K562 (cell line): ENCODE results near the gene FES. TPM values are rescaled to one million over a fixed set of nuclear protein-coding genes. Genes with fewer than 3 reads are reported as not detected.

Experiments
- ATAC-seq: fragments of 200-7000 bp; cut with Tn5 transposase; 3 replicates; pipeline ENCODE4 v1.9.1; 2020; ENCODE audit warnings: moderate library complexity
- BruUV-seq: library from RNA; stranded (reverse); fragments of 400-500 nt; replicated peaks from 2 replicates; lab custom pipeline; 2021; lab: Mats Ljungman, UMichigan
- CTCF ChIA-PET: fragments of 300-600 bp; formaldehyde crosslinking; extraction: SDS; loops from one replicate; lab custom pipeline; 2021; ENCODE audit warnings: low intra/inter-chr PET ratio; lab: Yijun Ruan, JAX
- POLR2A ChIA-PET: fragments of 300-600, 350-650 bp; sonication (Branson Sonifier 250); formaldehyde crosslinking; extraction: SDS; loops from one replicate; lab custom pipeline; 2021; ENCODE audit warnings: antibody characterized with exemption, inconsistent platforms; lab: Yijun Ruan, JAX
- DNase-seq, 4 experiments: peaks; one replicate each; pipeline versions ENCODE4 v3.0.0 to v3.0.0-alpha.2; 2011 to 2018; ENCODE audit warnings: low spot score in 3 of 4, mixed read lengths in 3 of 4; ENCODE audit errors: extremely low read depth in 1 of 4
- FAIRE-seq: peaks from 2 replicates; lab custom pipeline; 2011; peaks lifted over from hg19 to GRCh38; lab: Jason Lieb, UNC
- H2AFZ ChIP-seq: 2 replicates; pipeline ENCODE4 v1.6.0; 2011; ENCODE audit warnings: low read depth, low read length, control low read depth, inconsistent platforms
- H3K27ac ChIP-seq: fragments of 200-600 bp; 3 replicates; pipeline ENCODE4 v1.8.0; 2011; ENCODE audit warnings: low read depth, mild to moderate bottlenecking, control low read depth, inconsistent platforms, low read length, moderate library complexity, mixed read lengths; ENCODE audit errors: extremely low read depth
- H3K27me3 ChIP-seq, 2 experiments: fragments of 300-600 bp in 1 of 2; 2 replicates in 1 of 2; 3 replicates in 1 of 2; pipeline versions ENCODE4 v1.6.0 to v1.8.0; 2011; ENCODE audit warnings: inconsistent platforms in 2 of 2, low read length in 2 of 2, mild to moderate bottlenecking in 1 of 2, mixed read lengths in 1 of 2, moderate library complexity in 1 of 2; ENCODE audit not compliant: control insufficient read depth in 2 of 2, insufficient read depth in 2 of 2
- H3K36me3 ChIP-seq: fragments of 300-600 bp; 3 replicates; pipeline ENCODE4 v1.8.0; 2011; ENCODE audit warnings: mild to moderate bottlenecking, low read length, inconsistent platforms; ENCODE audit not compliant: control insufficient read depth, insufficient read depth
- H3K4me1 ChIP-seq, 2 experiments: fragments of 200-600 bp in 1 of 2; replicated peaks in 1 of 2; 2 replicates in 1 of 2; 3 replicates in 1 of 2; pipeline versions ENCODE4 v1.5.1 to v1.8.0; 2011; ENCODE audit warnings: inconsistent platforms in 2 of 2, low read length in 2 of 2, mild to moderate bottlenecking in 1 of 2, mixed read lengths in 1 of 2, moderate library complexity in 1 of 2; ENCODE audit not compliant: control insufficient read depth in 2 of 2, insufficient read depth in 2 of 2
- H3K4me2 ChIP-seq: 2 replicates; pipeline ENCODE4 v1.6.1; 2011; ENCODE audit warnings: low read length, control low read depth, inconsistent platforms, mixed read lengths; ENCODE audit not compliant: insufficient read depth
- H3K4me3 ChIP-seq: fragments of 200-600 bp; sonication (generic), shearing (Covaris generic); 2 replicates; pipeline ENCODE4 v1.5.1; 2016; ENCODE audit warnings: control low read depth, inconsistent platforms
- H3K79me2 ChIP-seq: fragments of 200-600 bp; 3 replicates; pipeline ENCODE4 v1.8.0; 2011; ENCODE audit warnings: low read length, inconsistent platforms; ENCODE audit not compliant: control insufficient read depth, insufficient read depth
- H3K9ac ChIP-seq, 2 experiments: 2 replicates each; pipeline versions ENCODE4 v1.6.0 to v1.6.1; 2011; ENCODE audit warnings: low read depth in 2 of 2, low read length in 2 of 2, control low read depth in 1 of 2, inconsistent platforms in 1 of 2, mild to moderate bottlenecking in 1 of 2, mixed read lengths in 1 of 2; ENCODE audit not compliant: insufficient read depth in 1 of 2
- H3K9me1 ChIP-seq: one replicate; pipeline ENCODE4 v1.6.0; 2011; ENCODE audit warnings: inconsistent platforms, mild to moderate bottlenecking, low read length, moderate library complexity; ENCODE audit not compliant: control insufficient read depth, insufficient read depth
- H3K9me3 ChIP-seq: replicated peaks from 2 replicates; pipeline ENCODE4 v1.5.1; 2011; ENCODE audit warnings: low read depth, low read length, inconsistent platforms; ENCODE audit not compliant: control insufficient read depth, insufficient read depth
- H4K20me1 ChIP-seq: replicated peaks from 2 replicates; pipeline ENCODE4 v1.6.1; 2011; ENCODE audit warnings: low read length, inconsistent platforms, mixed read lengths; ENCODE audit not compliant: control insufficient read depth, insufficient read depth
- CHD4 ChIP-seq: fragments of 200-600 bp; sonication (generic); IDR thresholded peaks from 3 replicates; pipeline ENCODE4 v1.6.1; 2012; ENCODE audit warnings: low read depth, mild to moderate bottlenecking, mixed read lengths, low read length, inconsistent platforms; ENCODE audit not compliant: insufficient read depth, insufficient replicate concordance, poor library complexity, severe bottlenecking
- CXXC5 ChIP-seq: fragments of 250-450 bp; sonication (Bioruptor Pico); IDR thresholded peaks from 2 replicates; pipeline ENCODE4 v1.8.0; 2022; ENCODE audit warnings: inconsistent platforms, mild to moderate bottlenecking, moderate library complexity
- TAF1 ChIP-seq: IDR thresholded peaks from 2 replicates; pipeline ENCODE4 v1.6.1; 2011; ENCODE audit warnings: mild to moderate bottlenecking, low read length, moderate library complexity; ENCODE audit not compliant: insufficient read depth, control insufficient read depth, severe bottlenecking; ENCODE audit errors: extremely low read depth
- THRAP3 ChIP-seq: fragments of 450-650 bp; IDR thresholded peaks from 2 replicates; pipeline ENCODE4 v1.6.1; 2016; ENCODE audit warnings: mild to moderate bottlenecking, inconsistent platforms, borderline replicate concordance
- WGBS: fragments of 100-300 bp; shearing (Covaris generic); methylation state at CpG from one replicate; pipeline ENCODE4 v1.1.6; 2016; ENCODE audit warnings: low coverage, mixed read lengths; ENCODE audit not compliant: insufficient coverage; ENCODE audit errors: missing lambda C conversion rate; 5-methylcytosine and 5-hydroxymethylcytosine counted together
- in situ Hi-C: fragments of 300-500 bp; cut with MboI; formaldehyde crosslinking; loops from 4 replicates; pipeline ENCODE4 v1.15.0; 2018; ENCODE audit warnings: inconsistent platforms, mixed read lengths
- intact Hi-C: fragments of 100-400 bp; cut with micrococcal nuclease; formaldehyde crosslinking; loops from 2 replicates; pipeline ENCODE4 v1.14.2; 2022
- polyA plus RNA-seq, 8 experiments: library from polyadenylated mRNA; depleted of rRNA in 4 of 8; stranded (reverse) in 5 of 8; unstranded in 3 of 8; fragments of >200 nt; fragmentation: Nextera tagmentation in 2 of 8; fragmentation: Illumina TruSeq in 1 of 8; extraction: Ambion mirVana in 2 of 8; extraction: Trizol in 1 of 8; gene quantifications; 2 replicates each; pipeline versions ENCODE4 v1.2.1 to v1.2.3, GENCODE V29; 2011 to 2014; ENCODE audit warnings: inconsistent platforms in 1 of 8, missing spikeins in 1 of 8
- total RNA-seq, 7 experiments: library from RNA; depleted of rRNA in 6 of 7; stranded (reverse); fragments of >200 nt in 6 of 7; fragmentation: Illumina TruSeq in 2 of 7; extraction: Trizol in 2 of 7; gene quantifications; 2 replicates each; pipeline versions ENCODE4 v1.2.1 to v1.2.3, GENCODE V29; 2011 to 2021; ENCODE audit warnings: low replicate concordance in 1 of 7
- TF ChIP-seq, protein P1 (sequence below): sonication (generic); formaldehyde crosslinking; IDR thresholded peaks from 2 replicates; pipeline ENCODE4 v1.8.1; 2023; ENCODE audit warnings: mild to moderate bottlenecking, missing genetic modification reagents
- TF ChIP-seq, protein P2 (sequence below): fragments of 250-450 bp; sonication (Bioruptor Pico); IDR thresholded peaks from 2 replicates; pipeline ENCODE4 v1.4.0; 2020
- TF ChIP-seq, protein P3 (sequence below), 2 experiments: fragments of 450-650 bp; conservative IDR thresholded peaks; 2 replicates each; pipeline ENCODE4 v1.6.1; 2017; ENCODE audit warnings: mild to moderate bottlenecking in 2 of 2, moderate library complexity in 2 of 2

FES gene
- total and polyA plus RNA-seq, 9 of the 15 experiments (the other 6 are each of a cell fraction or from before 2014, with no cell fraction given), result 0.38 to 2.6 (median 0.82) TPM

DNA sequence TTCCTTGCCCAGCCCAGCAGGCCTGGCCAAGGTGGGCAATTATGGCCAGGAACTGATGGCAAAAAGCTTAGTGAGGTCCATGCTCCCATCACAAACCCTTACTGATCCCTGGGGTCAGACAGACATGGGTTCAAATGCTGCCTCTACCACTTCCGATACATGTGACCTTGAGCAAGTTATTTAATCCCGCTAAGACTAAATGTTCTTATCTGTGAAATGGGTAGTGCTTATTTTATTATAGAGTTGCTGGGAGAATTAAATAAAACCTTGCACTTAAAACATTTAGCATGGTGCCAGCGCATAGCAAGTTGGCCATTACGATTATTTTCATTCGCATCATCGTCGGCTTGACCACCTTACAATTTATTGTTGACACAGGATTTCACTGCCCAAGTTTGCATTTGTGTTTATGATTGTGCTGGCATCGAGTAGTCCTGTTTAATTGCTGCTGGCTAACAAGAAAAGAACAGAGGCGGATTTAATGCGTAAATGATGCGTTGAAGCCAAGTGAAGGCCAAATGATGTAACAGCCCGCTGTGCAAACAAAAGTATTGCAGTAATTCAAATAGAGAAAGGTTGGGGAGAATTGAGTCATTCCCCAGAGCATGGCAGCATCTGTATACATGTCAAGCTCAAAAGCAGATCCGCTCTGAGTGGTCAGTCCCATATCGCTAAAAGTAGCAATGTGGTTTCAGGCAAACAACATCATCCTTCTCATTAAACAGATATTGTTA lies 23.2 kb upstream of the FES start (continued):
- TF ChIP-seq, protein P1, sequence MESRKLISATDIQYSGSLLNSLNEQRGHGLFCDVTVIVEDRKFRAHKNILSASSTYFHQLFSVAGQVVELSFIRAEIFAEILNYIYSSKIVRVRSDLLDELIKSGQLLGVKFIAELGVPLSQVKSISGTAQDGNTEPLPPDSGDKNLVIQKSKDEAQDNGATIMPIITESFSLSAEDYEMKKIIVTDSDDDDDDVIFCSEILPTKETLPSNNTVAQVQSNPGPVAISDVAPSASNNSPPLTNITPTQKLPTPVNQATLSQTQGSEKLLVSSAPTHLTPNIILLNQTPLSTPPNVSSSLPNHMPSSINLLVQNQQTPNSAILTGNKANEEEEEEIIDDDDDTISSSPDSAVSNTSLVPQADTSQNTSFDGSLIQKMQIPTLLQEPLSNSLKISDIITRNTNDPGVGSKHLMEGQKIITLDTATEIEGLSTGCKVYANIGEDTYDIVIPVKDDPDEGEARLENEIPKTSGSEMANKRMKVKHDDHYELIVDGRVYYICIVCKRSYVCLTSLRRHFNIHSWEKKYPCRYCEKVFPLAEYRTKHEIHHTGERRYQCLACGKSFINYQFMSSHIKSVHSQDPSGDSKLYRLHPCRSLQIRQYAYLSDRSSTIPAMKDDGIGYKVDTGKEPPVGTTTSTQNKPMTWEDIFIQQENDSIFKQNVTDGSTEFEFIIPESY (CRISPR knock-in tag), result peak; percentile 88
- TF ChIP-seq THRAP3, result 0 out of 2 replicates have a peak, but pooled peaks have one; percentile 27

DNA sequence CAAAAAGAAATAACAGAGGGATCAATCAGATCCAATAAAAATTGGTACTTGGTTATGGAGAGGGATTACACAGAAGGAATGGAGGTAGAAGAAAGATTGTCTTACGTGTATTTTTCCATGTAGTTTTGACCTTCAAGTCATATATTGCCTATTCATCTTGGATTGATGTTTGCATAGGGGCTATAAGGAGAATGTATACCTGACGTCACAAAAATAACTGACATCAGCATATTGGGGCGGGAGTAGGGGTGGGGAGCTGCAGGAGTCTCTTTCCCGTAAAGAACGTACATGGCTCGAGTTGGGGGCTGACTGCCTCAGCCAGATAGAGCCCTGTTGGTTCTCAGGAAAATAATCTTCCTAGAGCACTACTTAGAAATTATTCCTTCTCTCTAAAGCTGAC lies 21.8 kb upstream of the FES start:
- ATAC-seq (no peak), DNase-seq (peak in 1 of 4 experiments; percentile 45), FAIRE-seq (no peak)
- H4K20me1 ChIP-seq, result no peaks in the 10 kb centered on the region
- H3K9me3 ChIP-seq, result no peaks in the 10 kb centered on the region
- H2AFZ ChIP-seq, result peak overlapping the region; percentile 30; the same call in 1 of the 2 replicates
- H3K4me2 ChIP-seq, result no peak overlapping the region
- in situ Hi-C loops, result no loop called here
- H3K27me3 ChIP-seq, result no peaks in the 10 kb centered on the region; a peak in 1 of 5 replicates
- BruUV-seq, result no TSS peak
- ChIA-PET CTCF (no interaction called here), POLR2A (no interaction called here)
- no peak overlapping the region for H3K4me3 ChIP-seq
- intact Hi-C loops, result no loop called here
- peaks cover 29 to 35% of the 10 kb centered on the region in 2 experiments for H3K4me1 ChIP-seq
- no peaks in the 10 kb centered on the region for H3K79me2 ChIP-seq
- no peaks in the 10 kb centered on the region for H3K9me1 ChIP-seq
- H3K27ac ChIP-seq, result no peak overlapping the region
- WGBS, result 58% methylated on average over 6 of the region's 6 CpGs
- H3K9ac ChIP-seq, result peak overlapping the region in 1 of 2 experiments; percentile 47; a peak in 2 of 4 replicates
- H3K36me3 ChIP-seq, result no peaks in the 10 kb centered on the region
- TF ChIP-seq, protein P2, sequence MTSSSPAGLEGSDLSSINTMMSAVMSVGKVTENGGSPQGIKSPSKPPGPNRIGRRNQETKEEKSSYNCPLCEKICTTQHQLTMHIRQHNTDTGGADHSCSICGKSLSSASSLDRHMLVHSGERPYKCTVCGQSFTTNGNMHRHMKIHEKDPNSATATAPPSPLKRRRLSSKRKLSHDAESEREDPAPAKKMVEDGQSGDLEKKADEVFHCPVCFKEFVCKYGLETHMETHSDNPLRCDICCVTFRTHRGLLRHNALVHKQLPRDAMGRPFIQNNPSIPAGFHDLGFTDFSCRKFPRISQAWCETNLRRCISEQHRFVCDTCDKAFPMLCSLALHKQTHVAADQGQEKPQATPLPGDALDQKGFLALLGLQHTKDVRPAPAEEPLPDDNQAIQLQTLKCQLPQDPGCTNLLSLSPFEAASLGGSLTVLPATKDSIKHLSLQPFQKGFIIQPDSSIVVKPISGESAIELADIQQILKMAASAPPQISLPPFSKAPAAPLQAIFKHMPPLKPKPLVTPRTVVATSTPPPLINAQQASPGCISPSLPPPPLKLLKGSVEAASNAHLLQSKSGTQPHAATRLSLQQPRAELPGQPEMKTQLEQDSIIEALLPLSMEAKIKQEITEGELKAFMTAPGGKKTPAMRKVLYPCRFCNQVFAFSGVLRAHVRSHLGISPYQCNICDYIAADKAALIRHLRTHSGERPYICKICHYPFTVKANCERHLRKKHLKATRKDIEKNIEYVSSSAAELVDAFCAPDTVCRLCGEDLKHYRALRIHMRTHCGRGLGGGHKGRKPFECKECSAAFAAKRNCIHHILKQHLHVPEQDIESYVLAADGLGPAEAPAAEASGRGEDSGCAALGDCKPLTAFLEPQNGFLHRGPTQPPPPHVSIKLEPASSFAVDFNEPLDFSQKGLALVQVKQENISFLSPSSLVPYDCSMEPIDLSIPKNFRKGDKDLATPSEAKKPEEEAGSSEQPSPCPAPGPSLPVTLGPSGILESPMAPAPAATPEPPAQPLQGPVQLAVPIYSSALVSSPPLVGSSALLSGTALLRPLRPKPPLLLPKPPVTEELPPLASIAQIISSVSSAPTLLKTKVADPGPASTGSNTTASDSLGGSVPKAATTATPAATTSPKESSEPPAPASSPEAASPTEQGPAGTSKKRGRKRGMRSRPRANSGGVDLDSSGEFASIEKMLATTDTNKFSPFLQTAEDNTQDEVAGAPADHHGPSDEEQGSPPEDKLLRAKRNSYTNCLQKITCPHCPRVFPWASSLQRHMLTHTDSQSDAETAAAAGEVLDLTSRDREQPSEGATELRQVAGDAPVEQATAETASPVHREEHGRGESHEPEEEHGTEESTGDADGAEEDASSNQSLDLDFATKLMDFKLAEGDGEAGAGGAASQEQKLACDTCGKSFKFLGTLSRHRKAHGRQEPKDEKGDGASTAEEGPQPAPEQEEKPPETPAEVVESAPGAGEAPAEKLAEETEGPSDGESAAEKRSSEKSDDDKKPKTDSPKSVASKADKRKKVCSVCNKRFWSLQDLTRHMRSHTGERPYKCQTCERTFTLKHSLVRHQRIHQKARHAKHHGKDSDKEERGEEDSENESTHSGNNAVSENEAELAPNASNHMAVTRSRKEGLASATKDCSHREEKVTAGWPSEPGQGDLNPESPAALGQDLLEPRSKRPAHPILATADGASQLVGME, result no peak
- no peak for TF ChIP-seq TAF1
- TF ChIP-seq, protein P3, sequence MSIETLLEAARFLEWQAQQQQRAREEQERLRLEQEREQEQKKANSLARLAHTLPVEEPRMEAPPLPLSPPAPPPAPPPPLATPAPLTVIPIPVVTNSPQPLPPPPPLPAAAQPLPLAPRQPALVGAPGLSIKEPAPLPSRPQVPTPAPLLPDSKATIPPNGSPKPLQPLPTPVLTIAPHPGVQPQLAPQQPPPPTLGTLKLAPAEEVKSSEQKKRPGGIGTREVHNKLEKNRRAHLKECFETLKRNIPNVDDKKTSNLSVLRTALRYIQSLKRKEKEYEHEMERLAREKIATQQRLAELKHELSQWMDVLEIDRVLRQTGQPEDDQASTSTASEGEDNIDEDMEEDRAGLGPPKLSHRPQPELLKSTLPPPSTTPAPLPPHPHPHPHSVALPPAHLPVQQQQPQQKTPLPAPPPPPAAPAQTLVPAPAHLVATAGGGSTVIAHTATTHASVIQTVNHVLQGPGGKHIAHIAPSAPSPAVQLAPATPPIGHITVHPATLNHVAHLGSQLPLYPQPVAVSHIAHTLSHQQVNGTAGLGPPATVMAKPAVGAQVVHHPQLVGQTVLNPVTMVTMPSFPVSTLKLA (conservative IDR thresholded peaks at IDR 0.05), result no peak
- no peak for TF ChIP-seq CXXC5 (CRISPR knock-in tag)
- no peak for TF ChIP-seq CHD4
